IMR-90 (cell line): ENCODE data around the gene AMOTL1. TPM values are rescaled to one million over a fixed set of nuclear protein-coding genes. Genes with fewer than 3 reads are reported as not detected.

Source experiments
- ATAC-seq: fragments of 200-7000 bp; cut with Tn5 transposase; 2 replicates; pipeline ENCODE4 v1.9.1; 2020; ENCODE audit warnings: low read depth, mild to moderate bottlenecking, moderate library complexity
- BruUV-seq: library from RNA; stranded (reverse); fragments of 400-500 nt; replicated peaks from 2 replicates; lab custom pipeline; 2021; lab: Mats Ljungman, UMichigan
- CTCF ChIA-PET: fragments of 300-600 bp; formaldehyde crosslinking; extraction: SDS; loops from one replicate; lab custom pipeline; 2021; ENCODE audit warnings: antibody characterized with exemption; lab: Yijun Ruan, JAX
- POLR2A ChIA-PET: fragments of 300-600 bp; sonication (Branson Sonifier 250); formaldehyde crosslinking; loops from one replicate; lab custom pipeline; 2022; ENCODE audit warnings: antibody characterized with exemption; ENCODE audit not compliant: unreplicated experiment; lab: Charles Lee
- DNase-seq: peaks from one replicate; pipeline ENCODE4 v3.0.0; 2013
- H2AFZ ChIP-seq: replicated peaks from 2 replicates; pipeline ENCODE3; 2013; ENCODE audit warnings: low read length, mild to moderate bottlenecking; ENCODE audit not compliant: poor library complexity
- H2AK5ac ChIP-seq: 2 replicates; pipeline ENCODE4 v1.6.1; 2013; ENCODE audit warnings: low read depth, low read length, inconsistent platforms
- H2AK9ac ChIP-seq: replicated peaks from 2 replicates; pipeline ENCODE3; 2013; ENCODE audit warnings: mild to moderate bottlenecking, low read depth, low read length, moderate library complexity; ENCODE audit not compliant: poor library complexity
- H2BK120ac ChIP-seq: 2 replicates; pipeline ENCODE4 v1.6.1; 2013; ENCODE audit warnings: low read depth, low read length, inconsistent platforms
- H2BK15ac ChIP-seq: 3 replicates; pipeline ENCODE4 v1.6.1; 2013; ENCODE audit warnings: low read depth, low read length, inconsistent platforms
- H2BK20ac ChIP-seq: 2 replicates; pipeline ENCODE4 v1.6.1; 2013; ENCODE audit warnings: low read depth, mild to moderate bottlenecking, inconsistent platforms, low read length, moderate library complexity
- H2BK5ac ChIP-seq: 2 replicates; pipeline ENCODE4 v1.6.1; 2013; ENCODE audit warnings: mild to moderate bottlenecking, low read depth, low read length, inconsistent platforms; ENCODE audit not compliant: poor library complexity, severe bottlenecking
- H3K14ac ChIP-seq: replicated peaks from 2 replicates; pipeline ENCODE4 v1.6.1; 2013; ENCODE audit warnings: low read depth, low read length, inconsistent platforms
- H3K18ac ChIP-seq: 2 replicates; pipeline ENCODE4 v1.6.1; 2013; ENCODE audit warnings: low read depth, low read length, control low read depth
- H3K23ac ChIP-seq: 2 replicates; pipeline ENCODE4 v1.6.1; 2013; ENCODE audit warnings: low read depth, low read length, inconsistent platforms
- H3K27ac ChIP-seq: 2 replicates; pipeline ENCODE4 v1.5.1; 2013; ENCODE audit warnings: mild to moderate bottlenecking, control low read depth, low read length; ENCODE audit not compliant: insufficient read depth
- H3K27me3 ChIP-seq: 2 replicates; pipeline ENCODE4 v1.6.1; 2013; ENCODE audit warnings: low read length; ENCODE audit not compliant: control insufficient read depth, insufficient read depth
- H3K36me3 ChIP-seq: 2 replicates; pipeline ENCODE4 v1.6.1; 2013; ENCODE audit warnings: low read length, mixed read lengths; ENCODE audit not compliant: control insufficient read depth, insufficient read depth
- H3K4ac ChIP-seq: 2 replicates; pipeline ENCODE4 v1.6.1; 2013; ENCODE audit warnings: low read depth, low read length, inconsistent platforms
- H3K4me1 ChIP-seq: 2 replicates; pipeline ENCODE4 v1.6.1; 2013; ENCODE audit warnings: low read length, mixed read lengths; ENCODE audit not compliant: control insufficient read depth, insufficient read depth
- H3K4me2 ChIP-seq: 2 replicates; pipeline ENCODE4 v1.6.1; 2013; ENCODE audit warnings: low read depth, mild to moderate bottlenecking, control low read depth, low read length, moderate library complexity
- H3K4me3 ChIP-seq: 2 replicates; pipeline ENCODE4 v1.5.1; 2013; ENCODE audit warnings: low read depth, mild to moderate bottlenecking, control low read depth, low read length, moderate library complexity; ENCODE audit not compliant: insufficient read depth
- H3K56ac ChIP-seq: 2 replicates; pipeline ENCODE4 v1.6.1; 2013; ENCODE audit warnings: low read length, inconsistent platforms; ENCODE audit not compliant: insufficient read depth; ENCODE audit errors: extremely low read depth
- H3K79me1 ChIP-seq, 2 experiments: 2 replicates each; pipeline ENCODE4 v1.6.1; 2013; ENCODE audit warnings: low read length in 2 of 2, inconsistent platforms in 1 of 2, low read depth in 1 of 2
- H3K9ac ChIP-seq: 2 replicates; pipeline ENCODE4 v1.6.1; 2013; ENCODE audit warnings: low read depth, low read length, control low read depth
- H3K9me1 ChIP-seq: 2 replicates; pipeline ENCODE4 v1.6.1; 2013; ENCODE audit warnings: low read length, inconsistent platforms; ENCODE audit not compliant: insufficient read depth
- H3K9me3 ChIP-seq: 2 replicates; pipeline ENCODE4 v1.6.1; 2013; ENCODE audit warnings: low read length; ENCODE audit not compliant: control insufficient read depth, insufficient read depth
- H4K20me1 ChIP-seq: 2 replicates; pipeline ENCODE4 v1.6.1; 2013; ENCODE audit warnings: low read length, inconsistent platforms; ENCODE audit not compliant: insufficient read depth
- H4K5ac ChIP-seq: 2 replicates; pipeline ENCODE4 v1.6.1; 2013; ENCODE audit warnings: mild to moderate bottlenecking, low read depth, low read length, control low read depth
- H4K8ac ChIP-seq, 2 experiments: 2 replicates each; pipeline ENCODE4 v1.6.1; 2013; ENCODE audit warnings: low read depth in 2 of 2, low read length in 2 of 2, control low read depth in 1 of 2, inconsistent platforms in 1 of 2
- H4K91ac ChIP-seq: 2 replicates; pipeline ENCODE4 v1.6.1; 2013; ENCODE audit warnings: low read depth, low read length, inconsistent platforms; ENCODE audit not compliant: insufficient read depth
- BHLHE40 ChIP-seq: fragments of 150-350 bp; IDR thresholded peaks from 2 replicates; pipeline ENCODE4 v1.6.1; 2016; ENCODE audit warnings: mild to moderate bottlenecking, low read depth, low read length
- CEBPB ChIP-seq: IDR thresholded peaks from 2 replicates; pipeline ENCODE4 v1.6.1; 2012; ENCODE audit warnings: low read depth, low read length, improper control_type of control experiment
- CHD1 ChIP-seq: IDR thresholded peaks from 2 replicates; pipeline ENCODE4 v1.6.1; 2012; ENCODE audit warnings: low read depth, low read length, improper control_type of control experiment
- MAZ ChIP-seq: IDR thresholded peaks from 2 replicates; pipeline ENCODE4 v1.6.1; 2012; ENCODE audit warnings: low read depth, mild to moderate bottlenecking, low read length, improper control_type of control experiment, moderate library complexity, borderline replicate concordance
- POLR2A ChIP-seq: IDR thresholded peaks from 2 replicates; pipeline ENCODE4 v1.6.1; 2012; ENCODE audit warnings: mild to moderate bottlenecking, low read depth, low read length
- WGBS, 2 experiments: methylation state at CpG; one replicate each; pipeline versions ENCODE4 v1.1.5 to v1.1.7; 2013; ENCODE audit warnings: missing lambda C conversion rate in 2 of 2; ENCODE audit not compliant: insufficient read length in 1 of 2; ENCODE audit errors: extremely low coverage in 2 of 2; 5-methylcytosine and 5-hydroxymethylcytosine counted together
- dilution Hi-C: fragments of 300-500 bp; cut with HindIII; formaldehyde crosslinking; loops from one replicate; pipeline ENCODE4 v1.14.3; 2018; ENCODE audit warnings: low sequenced_read_pairs; ENCODE audit not compliant: unreplicated experiment
- in situ Hi-C: fragments of 300-500 bp; cut with MboI; formaldehyde crosslinking; loops from 3 replicates; pipeline ENCODE4 v1.14.3; 2019; ENCODE audit warnings: low sequenced_read_pairs, inconsistent platforms, mixed read lengths
- intact Hi-C: fragments of 100-400 bp; cut with micrococcal nuclease; formaldehyde crosslinking; loops from 2 replicates; pipeline ENCODE4 v1.10.0; 2022
- polyA plus RNA-seq, 3 experiments: library from polyadenylated mRNA; depleted of rRNA; stranded (reverse); fragments of >200 nt; gene quantifications; 2 replicates each; pipeline ENCODE4 v1.2.3, GENCODE V29; 2012; ENCODE audit warnings: low replicate concordance in 1 of 3
- total RNA-seq: library from RNA; depleted of rRNA; stranded (reverse); fragments of >200 nt; gene quantifications from 2 replicates; pipeline ENCODE4 v1.2.3, GENCODE V29; 2012

AMOTL1 gene
- total and polyA plus RNA-seq, 2 of the 4 experiments (the other 2 are of a cell fraction) = 18.6 to 49.5 TPM

DNA sequence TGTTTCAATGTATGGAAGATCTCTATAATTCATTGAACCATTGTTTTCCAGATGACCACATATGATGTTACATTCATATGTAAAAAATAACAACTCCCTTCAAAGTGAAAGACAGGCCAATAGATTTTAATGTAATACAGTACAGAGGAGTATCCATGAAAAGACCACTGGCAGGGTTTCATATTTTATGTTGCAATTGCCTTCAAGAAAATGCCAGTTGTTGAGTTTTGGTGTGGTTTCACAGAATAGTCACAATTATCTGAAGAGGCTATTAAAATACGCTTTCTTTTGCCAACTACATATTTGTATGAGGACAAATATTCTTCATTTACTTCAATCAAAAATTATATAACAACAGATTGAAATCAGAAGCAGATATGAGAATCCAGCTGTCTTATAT is 14.3 kb downstream of the AMOTL1 start:
- DNase-seq = no peak
- no peak overlapping the region for H2AK5ac ChIP-seq
- H3K9me3 ChIP-seq = no peaks in the 10 kb centered on the region
- ChIA-PET POLR2A (no interaction called here), CTCF (no interaction called here)
- ATAC-seq = no peak
- H3K4me2 ChIP-seq = no peak overlapping the region
- peaks cover 12% of the 10 kb centered on the region for H3K4me1 ChIP-seq
- no peak overlapping the region for H4K8ac ChIP-seq
- no peak overlapping the region for H3K18ac ChIP-seq
- H4K5ac ChIP-seq = no peak overlapping the region
- TF ChIP-seq CEBPB = no peak
- no peak for TF ChIP-seq BHLHE40
- TF ChIP-seq POLR2A = no peak
- TF ChIP-seq CHD1 = no peak
- no peak for TF ChIP-seq MAZ
- H3K27me3 ChIP-seq = no peaks in the 10 kb centered on the region
- no peak overlapping the region for H3K9ac ChIP-seq
- no peak overlapping the region for H3K23ac ChIP-seq
- H4K20me1 ChIP-seq = peaks cover 38% of the 10 kb centered on the region
- H3K56ac ChIP-seq = no peak overlapping the region
- H2BK20ac ChIP-seq = no peak overlapping the region
- no peak overlapping the region for H3K4ac ChIP-seq
- no peaks in the 10 kb centered on the region for H3K36me3 ChIP-seq
- H3K4me3 ChIP-seq = no peak overlapping the region
- H2BK120ac ChIP-seq = no peak overlapping the region
- dilution Hi-C loops = no loop called here
- no peak overlapping the region for H4K91ac ChIP-seq
- H2BK5ac ChIP-seq = peak overlapping the region; percentile 42
- H2AK9ac ChIP-seq = no peak overlapping the region
- intact Hi-C loops = no loop called here
- H3K79me1 ChIP-seq = peaks cover 26 to 64% of the 10 kb centered on the region in 2 experiments; a peak in 3 of 4 replicates
- no peak overlapping the region for H3K27ac ChIP-seq
- in situ Hi-C loops = no loop called here
- H2BK15ac ChIP-seq = no peak overlapping the region
- WGBS, 2 experiments = no CpG with 5 or more reads among the region's 1 CpG
- no TSS peak for BruUV-seq
- H3K14ac ChIP-seq = no peak overlapping the region
- no peak overlapping the region for H2AFZ ChIP-seq
- peaks cover 3% of the 10 kb centered on the region for H3K9me1 ChIP-seq
